ENCODE results near the gene CFAP58.

GRCh38 chr10:104348601-104349000 lies 5.0 kb upstream of the CFAP58 start:
- TF ChIP-seq CTCF (IDR thresholded peaks at IDR 0.05) = no peak
- TF ChIP-seq POLR2A (IDR thresholded peaks at IDR 0.05) = no peak
- no peak for TF ChIP-seq EP300 (IDR thresholded peaks at IDR 0.05)
